H9 (cell line): ENCODE measurements around the gene TAPBPL. TPM values are rescaled to one million over a fixed set of nuclear protein-coding genes. Genes with fewer than 3 reads are reported as not detected.

Experiments
- DNase-seq: peaks from one replicate; pipeline ENCODE4 v3.0.0-alpha.2; 2017
- H2AFZ ChIP-seq: one replicate; pipeline ENCODE4 v1.6.1; 2013; ENCODE audit warnings: mild to moderate bottlenecking, low read length, control low read depth, moderate library complexity
- H2AK5ac ChIP-seq: 2 replicates; pipeline ENCODE4 v1.6.1; 2013; ENCODE audit warnings: low read length, control low read depth, mixed read lengths; ENCODE audit not compliant: insufficient read length
- H2BK120ac ChIP-seq: one replicate; pipeline ENCODE4 v1.6.1; 2013; ENCODE audit warnings: low read depth, mild to moderate bottlenecking, low read length, control low read depth, inconsistent platforms; ENCODE audit not compliant: poor library complexity, severe bottlenecking
- H2BK12ac ChIP-seq: 2 replicates; pipeline ENCODE4 v1.6.1; 2013; ENCODE audit warnings: low read length, control low read depth, mixed read lengths, low read depth; ENCODE audit not compliant: insufficient read length
- H2BK15ac ChIP-seq: 2 replicates; pipeline ENCODE4 v1.6.1; 2013; ENCODE audit warnings: low read depth, low read length, control low read depth
- H2BK20ac ChIP-seq: one replicate; pipeline ENCODE4 v1.6.1; 2013; ENCODE audit warnings: low read depth, mild to moderate bottlenecking, low read length, control low read depth, inconsistent platforms; ENCODE audit not compliant: poor library complexity, severe bottlenecking
- H2BK5ac ChIP-seq: 2 replicates; pipeline ENCODE4 v1.6.1; 2013; ENCODE audit warnings: low read length, control low read depth, mixed read lengths; ENCODE audit not compliant: insufficient read length
- H3K14ac ChIP-seq: 2 replicates; pipeline ENCODE4 v1.6.1; 2013; ENCODE audit warnings: low read length, control low read depth; ENCODE audit not compliant: insufficient read depth
- H3K18ac ChIP-seq: 2 replicates; pipeline ENCODE4 v1.6.1; 2013; ENCODE audit warnings: low read depth, mild to moderate bottlenecking, mixed read lengths, low read length, control low read depth; ENCODE audit not compliant: insufficient read length
- H3K23ac ChIP-seq: 2 replicates; pipeline ENCODE4 v1.6.1; 2013; ENCODE audit warnings: low read length, control low read depth, mixed read lengths, low read depth; ENCODE audit not compliant: insufficient read length
- H3K23me2 ChIP-seq: 2 replicates; pipeline ENCODE4 v1.6.1; 2013; ENCODE audit warnings: low read depth, mild to moderate bottlenecking, mixed read lengths, low read length, control low read depth; ENCODE audit not compliant: insufficient read length, poor library complexity, severe bottlenecking
- H3K27ac ChIP-seq: 2 replicates; pipeline ENCODE4 v1.5.1; 2013; ENCODE audit warnings: low read length, control low read depth, mixed read lengths, low read depth; ENCODE audit not compliant: insufficient read length
- H3K27me3 ChIP-seq: 2 replicates; pipeline ENCODE4 v1.6.1; 2013; ENCODE audit warnings: low read length, control low read depth, inconsistent platforms; ENCODE audit not compliant: insufficient read depth
- H3K4ac ChIP-seq: 2 replicates; pipeline ENCODE4 v1.6.1; 2013; ENCODE audit warnings: low read depth, mild to moderate bottlenecking, control low read depth, inconsistent platforms, low read length, moderate library complexity
- H3K4me1 ChIP-seq: 2 replicates; pipeline ENCODE4 v1.6.1; 2013; ENCODE audit warnings: low read length, control low read depth, inconsistent platforms; ENCODE audit not compliant: insufficient read depth
- H3K4me2 ChIP-seq: 2 replicates; pipeline ENCODE4 v1.6.1; 2013; ENCODE audit warnings: low read length, control low read depth, mixed read lengths; ENCODE audit not compliant: insufficient read length, insufficient read depth
- H3K56ac ChIP-seq: 2 replicates; pipeline ENCODE4 v1.6.1; 2013; ENCODE audit warnings: low read depth, mild to moderate bottlenecking, mixed read lengths, low read length, control low read depth; ENCODE audit not compliant: insufficient read length
- H3K79me1 ChIP-seq: 2 replicates; pipeline ENCODE4 v1.6.1; 2013; ENCODE audit warnings: low read depth, mild to moderate bottlenecking, moderate library complexity, low read length, control low read depth, inconsistent platforms; ENCODE audit not compliant: insufficient read depth, poor library complexity, severe bottlenecking
- H3K79me2 ChIP-seq: 2 replicates; pipeline ENCODE4 v1.6.1; 2013; ENCODE audit warnings: low read length, control low read depth, inconsistent platforms; ENCODE audit not compliant: insufficient read depth
- H3K9ac ChIP-seq: 2 replicates; pipeline ENCODE4 v1.6.1; 2013; ENCODE audit warnings: low read length, control low read depth, mixed read lengths; ENCODE audit not compliant: insufficient read length; ENCODE audit errors: extremely low read depth
- H3K9me3 ChIP-seq: one replicate; pipeline ENCODE4 v1.6.1; 2013; ENCODE audit warnings: low read depth, low read length, inconsistent platforms; ENCODE audit not compliant: control insufficient read depth
- H3T11ph ChIP-seq: one replicate; pipeline ENCODE4 v1.6.1; 2013; ENCODE audit warnings: mild to moderate bottlenecking, low read length, control low read depth, inconsistent platforms
- H4K20me1 ChIP-seq: one replicate; pipeline ENCODE4 v1.6.1; 2013; ENCODE audit not compliant: control insufficient read depth, insufficient read length, insufficient read depth
- H4K5ac ChIP-seq: 2 replicates; pipeline ENCODE4 v1.6.1; 2013; ENCODE audit warnings: low read depth, mild to moderate bottlenecking, mixed read lengths, low read length, control low read depth; ENCODE audit not compliant: insufficient read length
- H4K8ac ChIP-seq: replicated peaks from 2 replicates; pipeline ENCODE4 v1.6.1; 2013; ENCODE audit warnings: low read length, control low read depth, mixed read lengths, low read depth; ENCODE audit not compliant: insufficient read length
- H4K91ac ChIP-seq: 2 replicates; pipeline ENCODE4 v1.6.1; 2013; ENCODE audit warnings: low read depth, mild to moderate bottlenecking, moderate library complexity, mixed read lengths, low read length, control low read depth; ENCODE audit not compliant: insufficient read length
- H3K27ac Mint-ChIP-seq, 3 experiments: 2 replicates in 2 of 3; 3 replicates in 1 of 3; pipeline ENCODE4 v1.8.0; 2020 to 2021; ENCODE audit warnings: mixed read lengths in 3 of 3, mild to moderate bottlenecking in 1 of 3, moderate library complexity in 1 of 3
- H3K27me3 Mint-ChIP-seq: 2 replicates; pipeline ENCODE4 v1.8.0; 2021; ENCODE audit warnings: low read depth, mild to moderate bottlenecking, moderate library complexity, mixed read lengths
- H3K36me3 Mint-ChIP-seq, 3 experiments: 2 replicates in 2 of 3; 3 replicates in 1 of 3; pipeline ENCODE4 v1.8.0; 2020 to 2021; ENCODE audit warnings: low read depth in 3 of 3, mixed read lengths in 3 of 3; ENCODE audit not compliant: insufficient read depth in 1 of 3
- H3K4me1 Mint-ChIP-seq, 2 experiments: 2 replicates each; pipeline ENCODE4 v1.8.0; 2020; ENCODE audit warnings: mixed read lengths in 2 of 2
- H3K4me3 Mint-ChIP-seq, 2 experiments: 2 replicates in 1 of 2; 3 replicates in 1 of 2; pipeline ENCODE4 v1.8.0; 2020 to 2021; ENCODE audit warnings: mild to moderate bottlenecking in 2 of 2, mixed read lengths in 2 of 2, moderate library complexity in 1 of 2
- H3K9me3 Mint-ChIP-seq, 2 experiments: 2 replicates in 1 of 2; 3 replicates in 1 of 2; pipeline ENCODE4 v1.8.0; 2020; ENCODE audit warnings: mild to moderate bottlenecking in 2 of 2, mixed read lengths in 2 of 2, moderate library complexity in 1 of 2
- CTCF ChIP-seq: fragments of 200-600 bp; sonication (generic); conservative IDR thresholded peaks from 3 replicates; pipeline ENCODE4 v1.8.0; 2021; ENCODE audit warnings: antibody characterized with exemption, mild to moderate bottlenecking
- WGBS: extraction: QIAGEN DNeasy Blood & Tissue Kit; methylation state at CpG from one replicate; pipeline ENCODE4 v1.1.7; 2013; ENCODE audit warnings: missing lambda C conversion rate, low lambda C conversion rate, mixed read lengths; ENCODE audit not compliant: insufficient read length; ENCODE audit errors: extremely low coverage; 5-methylcytosine and 5-hydroxymethylcytosine counted together
- total RNA-seq: library from RNA; stranded (reverse); gene quantifications from 2 replicates; pipeline ENCODE4 v1.2.1, GENCODE V29; 2021

TAPBPL gene
- total RNA-seq, 1 experiment from 2014 or later, result 1.4 TPM

DNA sequence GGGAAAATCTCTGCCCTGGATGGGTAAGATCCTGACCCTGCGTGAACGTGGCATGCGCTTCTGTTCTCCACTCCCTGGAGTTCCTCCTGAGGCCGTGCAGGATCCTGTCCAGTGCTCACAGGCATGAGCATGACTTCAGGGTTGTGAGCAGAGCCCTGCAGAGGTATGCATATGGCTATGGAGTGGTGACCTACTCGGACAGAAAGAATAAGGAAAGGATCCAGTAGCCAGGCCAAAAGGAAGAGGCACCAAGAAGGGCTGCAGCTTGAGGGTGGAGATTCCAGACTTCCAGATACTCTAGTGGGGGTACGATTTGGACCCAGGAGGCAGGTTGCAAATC, 27.9 kb upstream of the TAPBPL start:
- Histone ChIP-seq H3K23me2 (no peaks in the 10 kb centered on the region), H3K9ac (no peak overlapping the region), H3K4ac (no peak overlapping the region), H3K56ac (no peak overlapping the region), H4K5ac (no peak overlapping the region), H3K4me2 (no peak overlapping the region), H2BK5ac (no peak overlapping the region), H2BK12ac (no peak overlapping the region), H3K79me1 (no peaks in the 10 kb centered on the region), H4K91ac (no peak overlapping the region), H2AK5ac (no peak overlapping the region), H3K9me3 (no peaks in the 10 kb centered on the region), H3K79me2 (no peaks in the 10 kb centered on the region), H2AFZ (no peak overlapping the region), H3K27ac (no peak overlapping the region), H2BK15ac (no peak overlapping the region), H2BK20ac (no peak overlapping the region), H3K4me1 (no peaks in the 10 kb centered on the region), H3K14ac (no peak overlapping the region), H4K20me1 (no peaks in the 10 kb centered on the region), H3K23ac (no peak overlapping the region), H3K27me3 (no peaks in the 10 kb centered on the region), H2BK120ac (no peak overlapping the region), H3T11ph (no peak overlapping the region), H4K8ac (no peak overlapping the region), H3K18ac (no peak overlapping the region)
- H3K27ac Mint-ChIP-seq, result no peak overlapping the region
- H3K4me1 Mint-ChIP-seq, result peaks cover 5% of the 10 kb centered on the region in 2 experiments
- no peak for TF ChIP-seq CTCF
- H3K9me3 Mint-ChIP-seq, result no peaks in the 10 kb centered on the region
- WGBS, result no CpG with 5 or more reads among the region's 6 CpGs
- no peak for DNase-seq
- H3K4me3 Mint-ChIP-seq, result no peak overlapping the region
- H3K27me3 Mint-ChIP-seq, result peaks cover 6% of the 10 kb centered on the region
- no peaks in the 10 kb centered on the region for H3K36me3 Mint-ChIP-seq
